ENCODE results near the gene LYPD5. TPM values are rescaled to one million over a fixed set of nuclear protein-coding genes. Genes with fewer than 3 reads are reported as not detected.

The LYPD5 gene
- polyA plus RNA-seq, 1 donor from 2014 or later = not detected

DNA sequence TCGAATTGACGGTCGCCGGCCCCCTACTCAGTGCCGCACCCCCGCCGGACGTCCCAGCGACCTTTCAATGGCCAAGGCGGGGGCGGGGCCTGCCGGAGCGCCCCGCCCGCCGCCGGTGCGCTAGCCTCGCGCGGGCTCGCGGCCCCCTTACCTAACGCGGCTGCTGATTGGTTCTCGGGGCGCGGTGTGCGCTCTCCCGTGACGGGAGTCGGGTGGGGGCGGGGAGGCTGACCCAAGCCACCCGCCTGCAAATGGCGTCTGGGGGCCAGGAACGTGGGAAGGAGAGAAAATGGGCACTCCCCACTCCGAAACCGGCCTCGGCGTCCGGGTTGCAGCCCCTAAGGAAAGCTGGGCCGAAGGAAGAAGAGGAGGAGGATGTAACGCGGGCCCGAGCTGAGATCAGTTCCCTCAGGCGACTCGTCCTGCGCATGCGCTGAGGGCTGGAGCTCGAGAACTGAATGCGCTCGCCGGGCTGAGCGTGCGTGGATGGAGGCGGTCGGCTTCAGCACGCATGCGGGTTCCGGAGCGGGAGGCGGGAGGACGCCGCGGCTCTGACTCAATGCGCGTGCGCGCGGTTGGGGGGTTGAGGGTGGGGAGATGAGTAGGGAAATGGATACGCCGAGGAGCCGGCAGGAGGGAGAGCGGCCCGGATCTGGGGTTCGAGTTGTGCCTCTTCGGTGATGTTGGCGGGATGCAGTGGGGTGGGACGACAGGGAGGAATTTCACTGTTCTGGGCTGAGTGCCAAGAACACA is 47.6 kb downstream of the LYPD5 start, which contains the start of gene SMG9:
Gene SMG9, minus strand, starts transcription at position 460 of the 753 bp plus-strand sequence. CDS start 4,221 bp downstream, outside the sequence.
- Histone ChIP-seq H3K9me2 (ENCODE audit: insufficient read depth, low read length) (no peaks in the 10 kb centered on the region), H3K4me2 (ENCODE audit: low read length) (peak within 1 kb of the TSS; percentile 81), H3K4me3 (ENCODE audit: low read length) (peak within 1 kb of the TSS; percentile 90), H4K20me1 (ENCODE audit: insufficient read depth) (no peaks in the 10 kb centered on the region), H2AFZ (ENCODE audit: low read depth, low read length) (peak within 1 kb of the TSS; percentile 86), H3K27me3 (ENCODE audit: insufficient read depth, low read depth, low read length) (no peaks in the 10 kb centered on the region), H3K27ac (ENCODE audit: low read length) (peak within 1 kb of the TSS; percentile 99), H3F3A (ENCODE audit: insufficient read depth, low read length, poor library complexity, severe bottlenecking) (no peaks in the 10 kb centered on the region), H3K9ac (ENCODE audit: low read length) (peak within 1 kb of the TSS; percentile 96), H3K9me3 (ENCODE audit: low read length) (no peaks in the 10 kb centered on the region), H3K79me2 (replicated peaks; ENCODE audit: insufficient read depth, low read length) (peaks cover 22% of the 10 kb centered on the region), H3K36me3 (ENCODE audit: insufficient read depth, low read length) (no peaks in the 10 kb centered on the region)
- TF ChIP-seq TAF1 (IDR thresholded peaks at IDR 0.05; ENCODE audit: low read depth) (peak; percentile 96), POLR2AphosphoS5 (IDR thresholded peaks at IDR 0.05) (peak; percentile 97), MXI1 (conservative IDR thresholded peaks at IDR 0.05; ENCODE audit: poor library complexity, severe bottlenecking) (peak; percentile 84), SMC3 (conservative IDR thresholded peaks at IDR 0.05; ENCODE audit: poor library complexity) (peak; percentile 30), RAD21 (conservative IDR thresholded peaks at IDR 0.05) (peak; percentile 13), EZH2 (IDR thresholded peaks at IDR 0.05; ENCODE audit: borderline replicate concordance, insufficient read depth, low read length, poor library complexity, severe bottlenecking) (no peak), EP300 (conservative IDR thresholded peaks at IDR 0.05; ENCODE audit: poor library complexity, severe bottlenecking) (peak; percentile 87), REST (IDR thresholded peaks at IDR 0.05; ENCODE audit: borderline replicate concordance) (peak; percentile 89), CTCF (IDR thresholded peaks at IDR 0.05; ENCODE audit: poor library complexity, severe bottlenecking) (no peak)

DNA sequence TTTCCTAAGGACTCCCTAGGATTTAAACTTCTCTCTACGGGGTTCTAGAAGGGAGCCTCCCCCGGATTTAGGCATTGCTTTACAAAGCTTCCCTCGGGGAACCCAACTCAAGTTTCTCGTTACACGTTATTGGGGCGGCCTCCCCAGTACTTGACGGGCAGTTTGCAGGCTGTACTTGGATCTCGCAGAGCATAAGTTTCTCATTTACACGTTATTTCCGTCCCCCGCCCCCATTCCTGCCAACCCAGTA is 48.1 kb downstream of the LYPD5 start:
- Histone ChIP-seq H3K9ac (ENCODE audit: low read length) (peak overlapping the region; percentile 96), H3K4me3 (ENCODE audit: low read length) (peak overlapping the region; percentile 90), H3K4me2 (ENCODE audit: low read length) (peak overlapping the region; percentile 80), H3K9me2 (ENCODE audit: insufficient read depth, low read length) (no peaks in the 10 kb centered on the region), H3K27me3 (ENCODE audit: insufficient read depth, low read depth, low read length) (no peaks in the 10 kb centered on the region), H4K20me1 (ENCODE audit: insufficient read depth) (no peaks in the 10 kb centered on the region), H3K79me2 (replicated peaks; ENCODE audit: insufficient read depth, low read length) (peaks cover 22% of the 10 kb centered on the region), H3F3A (ENCODE audit: insufficient read depth, low read length, poor library complexity, severe bottlenecking) (no peaks in the 10 kb centered on the region), H3K36me3 (ENCODE audit: insufficient read depth, low read length) (no peaks in the 10 kb centered on the region), H2AFZ (ENCODE audit: low read depth, low read length) (peak overlapping the region; percentile 67), H3K9me3 (ENCODE audit: low read length) (no peaks in the 10 kb centered on the region), H3K27ac (ENCODE audit: low read length) (peak overlapping the region; percentile 99)
- no peak for TF ChIP-seq SMC3 (conservative IDR thresholded peaks at IDR 0.05; ENCODE audit: poor library complexity)
- TF ChIP-seq MXI1 (conservative IDR thresholded peaks at IDR 0.05; ENCODE audit: poor library complexity, severe bottlenecking) = no peak
- TF ChIP-seq CTCF (IDR thresholded peaks at IDR 0.05; ENCODE audit: poor library complexity, severe bottlenecking) = no peak
- TF ChIP-seq EP300 (conservative IDR thresholded peaks at IDR 0.05; ENCODE audit: poor library complexity, severe bottlenecking) = no peak
- no peak for TF ChIP-seq RAD21 (conservative IDR thresholded peaks at IDR 0.05)
- TF ChIP-seq POLR2AphosphoS5 (IDR thresholded peaks at IDR 0.05) = no peak
- no peak for TF ChIP-seq EZH2 (IDR thresholded peaks at IDR 0.05; ENCODE audit: borderline replicate concordance, insufficient read depth, low read length, poor library complexity, severe bottlenecking)
- TF ChIP-seq REST (IDR thresholded peaks at IDR 0.05; ENCODE audit: borderline replicate concordance) = no peak
- no peak for TF ChIP-seq TAF1 (IDR thresholded peaks at IDR 0.05; ENCODE audit: low read depth)

Data from neural cell (in vitro differentiated cells).